Endothelial cell of umbilical vein (primary cell): ENCODE results near the gene PRRG2.

Experiments
- CTCF ChIP-seq, 2 donors: IDR thresholded peaks; 1 replicate in 1 of 2; 2 replicates in 1 of 2; pipeline ENCODE4 v1.5.1; 2011; ENCODE audit warnings: low read length in 2 of 2, mild to moderate bottlenecking in 2 of 2, moderate library complexity in 2 of 2, control low read depth in 1 of 2, inconsistent platforms in 1 of 2, low read depth in 1 of 2; ENCODE audit not compliant: insufficient read depth in 1 of 2; ENCODE audit errors: extremely low read depth in 1 of 2
- EZH2 ChIP-seq: IDR thresholded peaks from 2 replicates; pipeline ENCODE4 v1.6.1; 2012; ENCODE audit warnings: borderline replicate concordance, low read depth, mild to moderate bottlenecking, moderate library complexity, low read length, inconsistent platforms; ENCODE audit not compliant: severe bottlenecking
- FOS ChIP-seq: IDR thresholded peaks from 2 replicates; pipeline ENCODE4 v1.6.1; 2011; ENCODE audit warnings: mild to moderate bottlenecking, low read length, moderate library complexity, borderline replicate concordance; ENCODE audit not compliant: insufficient read depth
- POLR2A ChIP-seq: IDR thresholded peaks from 2 replicates; pipeline ENCODE4 v1.6.1; 2012; ENCODE audit warnings: low read depth, mild to moderate bottlenecking, control low read depth, low read length

GRCh38 chr19:49624967-49625910, 44.1 kb downstream of the PRRG2 start:
- no peak for TF ChIP-seq EZH2
- TF ChIP-seq CTCF (IDR thresholded peaks at IDR 0.05; ENCODE audit: extremely low read depth in 1 of 2, insufficient read depth in 1 of 2, low read depth in 1 of 2, low read length in 2 of 2): no peak
- no peak for TF ChIP-seq POLR2A
- no peak for TF ChIP-seq FOS
